Esophagus muscularis mucosa (tissue), 4 donors: ENCODE results near the gene FAM124A.

Experiments used
- EP300 ChIP-seq: sonication (generic); formaldehyde crosslinking; IDR thresholded peaks from one replicate; pipeline ENCODE4 v1.6.1; 2017; ENCODE audit warnings: antibody characterized with exemption
- POLR2A ChIP-seq: fragments of 450-650 bp; IDR thresholded peaks from one replicate; pipeline ENCODE4 v1.6.1; 2017; ENCODE audit warnings: antibody characterized with exemption, moderate library complexity, mild to moderate bottlenecking, low read depth
- POLR2AphosphoS5 ChIP-seq, 2 donors: sonication (generic); formaldehyde crosslinking; IDR thresholded peaks; one replicate each; pipeline ENCODE4 v1.6.1; 2017; ENCODE audit warnings: antibody characterized with exemption in 2 of 2
- TF ChIP-seq, protein P1 (sequence below), 3 experiments: fragments of 200-600 bp in 2 of 3; fragments of 450-650 bp in 1 of 3; sonication (generic) in 2 of 3; IDR thresholded peaks; one replicate each; pipeline ENCODE4 v1.5.1; 2017 to 2019; ENCODE audit warnings: antibody characterized with exemption in 3 of 3, mild to moderate bottlenecking in 2 of 3, moderate library complexity in 1 of 3

DNA sequence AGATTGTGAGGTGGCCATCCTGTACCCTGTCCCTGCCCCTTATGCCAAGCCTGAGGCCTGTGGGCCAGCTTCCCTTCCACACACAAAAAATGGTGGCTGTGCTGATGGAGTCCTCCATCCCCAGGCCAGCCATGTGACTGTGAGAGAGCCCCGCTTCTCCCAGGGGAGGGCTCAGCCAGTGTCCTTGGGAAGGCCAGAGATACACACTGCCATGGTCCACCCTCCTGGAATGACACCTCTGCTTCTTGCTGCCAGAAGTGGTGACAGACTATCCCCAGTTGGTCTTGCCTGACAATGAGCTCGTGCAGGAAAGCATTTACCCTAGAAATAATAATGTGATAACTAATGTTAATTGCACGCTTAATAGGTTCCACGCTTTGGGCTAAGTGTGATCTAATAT lies 38.0 kb downstream of the FAM124A start:
- TF ChIP-seq, protein P1, sequence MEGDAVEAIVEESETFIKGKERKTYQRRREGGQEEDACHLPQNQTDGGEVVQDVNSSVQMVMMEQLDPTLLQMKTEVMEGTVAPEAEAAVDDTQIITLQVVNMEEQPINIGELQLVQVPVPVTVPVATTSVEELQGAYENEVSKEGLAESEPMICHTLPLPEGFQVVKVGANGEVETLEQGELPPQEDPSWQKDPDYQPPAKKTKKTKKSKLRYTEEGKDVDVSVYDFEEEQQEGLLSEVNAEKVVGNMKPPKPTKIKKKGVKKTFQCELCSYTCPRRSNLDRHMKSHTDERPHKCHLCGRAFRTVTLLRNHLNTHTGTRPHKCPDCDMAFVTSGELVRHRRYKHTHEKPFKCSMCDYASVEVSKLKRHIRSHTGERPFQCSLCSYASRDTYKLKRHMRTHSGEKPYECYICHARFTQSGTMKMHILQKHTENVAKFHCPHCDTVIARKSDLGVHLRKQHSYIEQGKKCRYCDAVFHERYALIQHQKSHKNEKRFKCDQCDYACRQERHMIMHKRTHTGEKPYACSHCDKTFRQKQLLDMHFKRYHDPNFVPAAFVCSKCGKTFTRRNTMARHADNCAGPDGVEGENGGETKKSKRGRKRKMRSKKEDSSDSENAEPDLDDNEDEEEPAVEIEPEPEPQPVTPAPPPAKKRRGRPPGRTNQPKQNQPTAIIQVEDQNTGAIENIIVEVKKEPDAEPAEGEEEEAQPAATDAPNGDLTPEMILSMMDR (IDR thresholded peaks at IDR 0.05): no peak
- TF ChIP-seq POLR2A (no peak), EP300 (no peak), POLR2AphosphoS5 (IDR thresholded peaks at IDR 0.05) (no peak)
